GM18907 (cell line): ENCODE results near the gene DPYD.

ENCODE experiments used
- ATAC-seq: cut with Tn5 transposase; IDR thresholded peaks from one replicate; pipeline ENCODE4 v1.9.1; 2021; ENCODE audit warnings: mild to moderate bottlenecking, moderate library complexity; ENCODE audit not compliant: unreplicated experiment

DPYD gene

DNA sequence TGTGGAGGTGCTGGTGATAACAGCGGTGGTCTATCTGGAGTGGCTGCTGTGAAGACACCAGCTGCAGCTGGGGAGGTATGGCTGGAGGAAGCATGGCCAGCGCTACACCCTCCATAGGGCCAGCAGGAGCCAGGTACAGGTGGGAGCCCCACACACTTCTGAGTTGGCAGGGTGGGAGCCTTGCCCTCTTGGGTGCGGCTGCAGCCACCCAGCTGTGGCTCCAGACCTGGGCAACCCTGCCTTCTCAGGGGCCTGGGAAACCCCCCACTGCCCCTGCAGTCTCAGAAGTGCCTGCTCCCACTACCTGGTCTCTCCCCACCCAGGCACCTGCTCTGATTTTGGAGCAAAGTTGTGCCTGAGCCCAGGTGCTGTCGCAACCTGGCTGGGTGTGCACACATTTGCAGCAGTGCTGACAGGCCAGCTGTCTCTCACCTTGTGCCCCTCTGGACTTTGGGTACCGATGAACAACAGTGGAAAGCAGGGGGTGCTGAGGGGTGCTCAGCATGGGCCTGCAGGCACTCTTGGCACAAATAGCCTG lies 76.2 kb downstream of the DPYD start:
- ATAC-seq: no peak

DNA sequence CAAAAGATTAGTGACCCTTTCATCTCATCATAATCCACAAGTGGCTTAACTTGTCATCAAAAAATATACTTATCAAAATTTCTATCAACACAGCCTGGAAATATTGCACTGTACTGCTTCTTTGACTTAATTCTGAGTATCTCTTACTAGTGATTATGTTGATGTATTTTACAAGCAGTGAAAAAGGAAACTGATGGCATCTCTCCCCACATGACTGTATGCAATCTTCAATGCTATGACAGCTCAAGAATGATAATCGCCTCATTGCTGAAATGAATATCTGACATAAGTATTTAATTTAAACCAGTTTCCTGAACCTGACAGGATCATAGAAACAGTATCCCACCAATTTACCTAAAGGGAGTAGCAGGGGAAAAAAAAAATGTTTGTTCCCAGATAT lies 79.5 kb downstream of the DPYD start:
- no peak for ATAC-seq

DNA sequence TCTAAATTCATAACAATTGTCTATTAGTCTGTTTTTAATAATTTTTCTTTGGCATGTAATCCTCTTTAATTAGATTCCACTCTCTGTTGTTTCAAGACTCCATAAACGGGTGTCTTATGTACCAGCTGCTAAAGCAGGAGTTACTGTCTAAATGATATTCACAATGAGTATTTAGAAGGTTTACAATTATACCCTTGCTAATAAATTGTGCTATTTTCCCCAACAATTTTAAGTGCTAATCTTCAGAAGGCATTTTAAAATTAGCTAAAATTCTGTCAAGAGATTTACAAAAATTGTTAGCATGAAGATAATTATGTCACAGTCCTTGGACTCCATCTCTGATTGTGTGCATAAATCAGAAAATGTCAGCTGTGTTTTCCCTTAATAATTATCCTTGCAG lies 83.7 kb downstream of the DPYD start:
- no peak for ATAC-seq

DNA sequence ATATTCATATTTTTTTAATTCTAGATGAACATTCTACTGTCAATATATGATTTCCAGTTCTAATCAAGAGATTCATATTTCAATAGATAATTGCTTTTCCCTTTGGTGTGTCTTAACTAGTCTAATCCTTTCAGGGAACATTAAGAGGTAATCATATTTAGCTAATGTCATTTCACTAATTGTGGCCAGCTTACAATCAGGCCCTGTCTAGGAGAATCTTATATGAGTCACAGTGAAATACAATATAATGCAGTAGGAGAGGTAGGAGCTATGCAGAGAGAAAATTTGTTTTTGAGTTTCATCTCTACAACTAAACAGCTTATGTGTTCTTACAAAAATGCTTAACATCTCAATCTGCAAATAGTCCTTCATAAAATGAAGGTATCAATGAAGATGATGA lies 85.9 kb downstream of the DPYD start:
- ATAC-seq: no peak

DNA sequence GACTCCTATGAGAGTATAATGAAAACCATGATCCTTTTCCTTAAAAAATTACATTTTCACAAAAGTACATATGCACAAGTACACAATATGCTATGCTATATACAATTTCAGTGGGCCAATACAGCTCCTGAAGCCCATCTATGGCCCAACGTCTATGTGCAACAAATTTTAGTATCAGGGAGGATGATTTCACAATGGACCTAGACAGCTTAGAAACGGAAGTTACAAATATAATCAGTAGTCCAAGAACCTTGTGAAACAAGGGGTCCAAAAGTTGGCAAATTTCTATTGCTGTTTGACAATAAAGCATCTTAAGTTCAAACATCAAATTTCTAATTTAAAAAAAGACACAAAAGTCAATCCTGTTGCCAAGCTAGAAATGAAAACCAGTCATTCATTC lies 87.0 kb downstream of the DPYD start:
- no peak for ATAC-seq

DNA sequence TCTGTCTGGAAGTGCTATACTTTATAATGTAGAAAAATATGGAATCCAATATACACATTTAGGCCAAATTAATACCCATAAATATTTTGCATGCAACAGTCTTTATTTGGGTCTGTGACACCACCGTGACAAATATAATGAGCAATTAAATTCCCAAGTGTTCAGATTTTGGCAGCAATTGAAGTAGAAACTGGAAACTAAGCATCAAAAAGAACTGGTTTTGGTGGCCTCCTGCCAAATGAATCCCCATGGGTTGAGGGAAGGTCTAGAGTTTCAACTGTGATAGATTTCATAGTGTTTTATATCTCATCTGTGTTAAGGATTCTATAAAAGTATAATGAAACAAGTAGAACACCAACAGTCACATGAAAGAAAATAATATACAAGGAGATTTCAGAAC lies 88.4 kb downstream of the DPYD start:
- no peak for ATAC-seq

DNA sequence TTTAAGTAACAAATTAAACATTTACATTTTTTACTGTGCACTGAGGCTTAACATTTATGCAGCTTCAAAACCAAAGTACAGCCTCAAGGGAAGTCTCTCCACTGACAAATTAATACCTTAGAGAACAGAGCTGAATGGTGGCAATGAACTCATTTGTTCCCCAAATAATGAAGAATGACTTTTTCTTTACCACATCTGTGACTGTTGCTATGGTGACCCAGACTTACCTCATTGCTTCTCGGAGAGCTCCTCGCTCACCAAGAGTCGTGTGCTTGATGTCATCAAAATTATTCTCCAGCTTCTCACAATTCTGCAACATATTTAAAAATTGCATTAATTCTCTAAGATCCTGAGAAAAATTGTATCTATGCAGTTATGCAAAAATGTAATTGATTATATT lies 92.9 kb downstream of the DPYD start:
- ATAC-seq: no peak

DNA sequence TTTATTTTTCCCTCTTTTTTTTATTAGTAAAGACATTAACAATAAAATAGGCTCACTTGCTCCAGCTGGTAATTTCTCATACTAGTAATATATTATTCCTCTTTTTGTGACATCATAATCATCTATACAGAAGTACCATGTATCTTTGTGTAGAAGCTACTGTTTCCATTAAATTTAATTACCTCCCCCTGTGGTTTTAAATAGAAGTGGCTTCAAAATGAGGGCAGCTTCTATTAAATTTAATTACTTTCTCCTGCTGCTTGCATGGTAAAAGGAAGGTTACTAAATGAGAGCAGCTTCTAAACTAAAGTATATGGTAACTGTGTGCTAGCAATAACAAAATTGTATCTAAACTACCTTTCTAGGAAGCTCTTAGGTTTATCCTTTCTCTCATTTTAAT lies 94.0 kb downstream of the DPYD start:
- ATAC-seq: no peak

DNA sequence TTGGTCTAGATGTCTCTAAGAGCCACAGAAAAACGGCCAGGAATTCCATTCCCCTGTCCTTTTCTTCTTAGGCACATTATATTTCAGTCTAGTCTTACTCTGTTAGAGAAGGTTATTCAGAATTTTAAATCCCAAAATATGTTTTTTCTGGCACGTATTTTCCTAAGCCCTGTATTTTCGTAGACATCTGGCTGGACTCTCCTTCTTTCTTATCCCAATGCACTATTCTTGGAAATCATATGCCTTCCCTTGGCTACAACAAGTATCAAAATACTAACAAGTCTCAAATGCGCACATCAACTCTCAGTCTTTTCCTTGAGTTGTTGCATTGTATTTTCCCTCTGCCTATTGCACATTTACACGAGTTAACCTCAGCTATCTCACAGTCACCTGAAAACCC lies 96.2 kb downstream of the DPYD start:
- no peak for ATAC-seq

DNA sequence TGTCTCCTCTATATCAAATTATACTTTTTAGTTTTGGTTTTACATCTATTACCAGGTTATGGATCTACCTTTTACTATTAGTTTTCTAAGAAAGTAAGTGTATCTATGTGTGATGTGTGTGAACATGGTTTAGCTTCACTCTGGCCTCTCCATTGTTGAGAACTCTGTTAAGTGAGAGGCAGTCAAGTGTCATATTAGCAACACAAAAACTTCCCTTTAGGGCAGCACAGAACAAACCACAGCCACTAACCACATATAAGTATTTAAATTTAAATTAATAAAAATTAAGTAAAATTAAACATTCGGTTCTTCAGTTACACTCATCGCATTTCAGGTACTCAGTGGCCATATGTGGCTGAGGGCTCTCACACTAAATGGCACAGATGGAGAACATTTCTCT lies 96.6 kb downstream of the DPYD start:
- no peak for ATAC-seq

DNA sequence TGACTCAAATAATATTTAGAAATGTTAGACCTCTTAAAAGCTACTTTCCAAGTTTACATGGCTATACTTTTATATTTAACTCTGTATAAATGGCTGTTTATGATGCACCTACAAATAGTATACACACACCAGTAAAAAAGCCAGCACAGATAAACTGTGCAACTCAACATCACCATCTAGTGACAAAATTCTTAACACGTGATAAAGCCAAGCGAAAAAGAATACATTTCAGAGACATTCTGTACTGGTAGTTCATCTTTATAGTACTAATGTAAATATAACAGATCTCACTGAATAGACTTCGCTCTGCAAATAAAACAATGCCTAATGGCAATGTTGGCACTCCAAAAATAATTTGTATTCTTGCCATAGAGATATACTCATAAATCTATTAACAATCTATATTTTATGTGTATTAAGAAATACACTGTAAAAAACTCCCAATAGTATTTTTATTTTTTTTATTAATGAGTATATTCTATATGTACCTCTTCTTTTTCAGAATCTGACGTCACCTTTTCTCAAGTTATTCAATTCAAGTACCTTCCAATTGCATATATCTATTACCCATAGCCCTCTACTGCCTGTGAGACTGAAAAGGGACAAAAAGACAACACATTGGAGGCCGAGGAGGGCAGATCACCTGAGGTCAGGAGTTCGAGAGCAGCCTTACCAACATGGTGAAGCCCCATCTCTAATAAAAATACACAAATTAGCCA lies 100.2 kb downstream of the DPYD start:
- ATAC-seq: peak; percentile 84

DNA sequence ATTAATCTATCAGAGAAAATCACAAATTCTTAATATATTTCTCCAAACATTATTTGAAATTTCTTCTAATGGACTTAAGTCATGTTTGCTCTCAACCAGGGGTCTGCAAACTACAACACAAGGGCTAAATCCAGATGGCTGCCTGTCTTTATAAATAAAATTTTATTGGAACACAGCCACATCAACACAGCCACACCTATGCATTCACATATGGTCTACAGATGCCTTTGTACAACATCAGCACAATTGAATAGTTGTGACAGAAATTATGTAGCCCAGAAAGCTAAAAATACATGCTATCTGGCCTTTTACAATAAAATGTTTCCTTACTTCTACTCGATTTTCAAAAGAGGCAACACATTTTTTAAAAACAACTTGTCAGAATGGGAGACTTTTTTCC lies 103.9 kb downstream of the DPYD start:
- ATAC-seq: no peak

DNA sequence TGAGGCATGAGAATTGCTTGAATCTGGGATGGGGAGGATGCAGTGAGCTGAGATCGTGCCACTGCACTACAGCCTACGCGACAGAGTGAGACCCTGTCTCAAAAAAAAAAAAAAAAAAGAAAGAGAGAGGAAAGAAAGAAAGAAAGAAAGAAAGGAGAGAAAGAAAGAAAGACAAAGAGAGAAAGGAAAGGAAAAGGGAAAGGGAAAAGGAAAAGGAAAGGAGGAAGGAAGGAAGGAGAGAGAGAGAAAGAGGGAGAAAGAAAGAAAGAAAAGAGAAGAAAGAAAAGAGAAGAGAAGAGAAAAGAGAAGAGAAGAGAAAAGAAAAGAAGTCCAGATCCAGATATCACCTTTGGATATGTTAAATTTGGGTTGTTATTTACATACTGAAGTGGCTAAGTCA lies 106.0 kb downstream of the DPYD start:
- no peak for ATAC-seq

DNA sequence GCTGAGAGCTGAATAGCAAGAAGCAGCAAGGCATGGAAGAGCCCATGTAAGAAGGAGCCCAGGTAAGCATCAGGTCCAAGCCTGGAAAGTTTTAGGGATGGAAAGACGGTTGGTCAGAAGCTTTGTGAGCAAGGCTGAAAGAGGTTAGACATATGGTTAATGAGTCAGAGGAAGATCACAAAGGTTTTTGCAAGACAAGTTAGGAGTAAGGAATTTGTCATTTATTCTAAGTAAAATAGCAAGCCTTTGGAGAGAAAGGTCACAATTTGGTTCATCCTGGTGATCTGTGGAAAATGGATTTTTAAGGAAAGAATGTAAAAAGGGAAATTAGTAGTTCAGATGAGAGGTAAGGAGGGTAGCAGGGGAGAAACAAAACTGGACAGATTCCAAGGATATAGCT lies 106.7 kb downstream of the DPYD start:
- no peak for ATAC-seq

DNA sequence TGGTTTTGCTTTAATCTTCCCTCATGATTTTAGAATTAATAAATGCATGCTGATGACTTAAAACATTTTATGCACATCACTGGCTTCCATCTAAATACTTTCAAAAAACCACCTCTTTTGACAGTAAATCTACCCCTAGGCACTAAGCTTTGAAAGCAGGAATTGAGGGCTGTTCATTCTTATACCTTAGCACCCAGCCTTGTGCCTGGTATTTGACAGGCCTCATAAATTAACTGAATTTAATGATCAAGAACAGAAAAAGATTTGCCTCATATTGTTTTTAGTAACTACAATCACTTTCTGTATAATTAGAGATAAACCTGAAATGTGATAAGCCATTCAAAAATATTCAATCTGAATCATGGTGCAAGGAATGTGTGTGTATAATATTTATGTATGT lies 108.8 kb downstream of the DPYD start:
- ATAC-seq: no peak

DNA sequence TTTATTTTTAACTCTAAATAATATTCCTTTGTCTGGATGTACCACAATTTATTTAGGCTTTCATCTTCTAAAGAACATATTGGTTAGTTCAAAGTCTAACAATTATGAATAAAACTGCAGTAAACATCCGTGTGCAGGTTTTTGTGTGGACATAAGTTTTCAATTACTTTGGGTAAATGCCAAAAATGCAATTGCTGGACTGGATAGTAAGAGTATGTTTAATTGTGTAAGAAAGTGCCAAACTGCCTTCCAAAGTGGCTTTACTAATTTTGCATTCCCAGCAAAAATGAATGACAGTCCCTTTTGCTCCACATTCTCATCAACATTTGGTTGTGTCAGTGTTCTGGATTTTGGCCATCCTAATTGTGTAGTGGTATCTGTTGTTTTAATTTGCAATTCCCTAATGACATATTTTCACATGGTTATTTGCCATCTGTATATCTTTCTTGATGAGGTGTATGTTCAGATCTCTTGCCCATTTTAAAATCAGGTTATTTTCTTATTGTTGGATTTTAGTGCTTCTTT lies 113.8 kb downstream of the DPYD start:
- ATAC-seq: no peak

DNA sequence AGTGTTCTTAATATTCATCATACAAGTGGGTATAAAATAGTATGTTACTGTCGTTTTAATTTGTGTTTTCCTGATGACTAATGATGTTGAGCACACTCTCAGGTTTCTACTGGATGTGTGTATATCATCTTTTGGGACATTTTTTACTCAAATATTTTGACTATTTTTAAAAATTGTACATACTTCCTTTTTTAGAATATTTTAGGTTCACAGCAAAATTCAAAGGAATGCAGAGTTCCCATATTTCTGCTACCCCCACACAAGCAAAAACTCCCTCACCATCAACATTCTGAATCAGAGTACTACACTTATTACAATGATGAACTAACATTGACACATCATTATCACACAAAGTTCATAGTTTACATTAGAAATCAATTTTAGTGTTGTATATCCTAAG lies 114.5 kb downstream of the DPYD start:
- ATAC-seq: no peak

DNA sequence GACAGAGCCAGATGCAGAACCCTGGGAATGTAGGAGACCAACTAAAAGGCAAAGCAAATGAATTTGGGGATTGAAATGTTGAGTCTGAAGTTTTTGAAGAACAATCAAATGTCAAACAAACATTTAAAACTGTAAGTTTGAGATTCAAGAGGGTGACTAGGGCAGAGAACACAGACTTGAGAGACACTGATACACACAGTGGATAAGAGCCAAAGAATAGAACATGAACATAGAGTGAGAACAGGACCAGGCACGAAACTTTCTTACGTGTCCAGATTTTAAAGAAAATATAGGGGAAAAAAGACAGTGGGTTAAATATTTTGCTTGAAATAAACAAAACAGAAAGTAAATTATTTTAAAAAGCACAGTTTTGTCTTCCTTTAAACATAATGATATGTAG lies 115.7 kb downstream of the DPYD start:
- ATAC-seq: no peak

DNA sequence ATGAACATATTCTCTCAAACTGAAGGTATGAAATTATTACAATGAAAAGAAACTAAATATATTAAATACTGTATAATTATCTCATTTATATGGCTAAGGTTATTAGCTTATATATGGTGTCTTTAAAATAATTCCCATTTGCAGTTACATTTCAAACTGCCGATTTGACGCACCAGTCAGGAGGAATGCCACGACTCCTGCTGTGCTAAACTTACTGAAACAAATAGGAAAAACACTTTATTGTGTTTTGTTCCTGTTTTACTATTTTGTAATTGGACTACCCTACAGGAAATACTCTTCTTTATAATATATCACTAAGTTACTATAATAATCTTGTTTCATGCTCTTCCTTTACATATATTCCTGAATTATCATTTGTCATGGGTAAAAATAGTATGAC lies 117.8 kb downstream of the DPYD start:
- ATAC-seq: no peak

DNA sequence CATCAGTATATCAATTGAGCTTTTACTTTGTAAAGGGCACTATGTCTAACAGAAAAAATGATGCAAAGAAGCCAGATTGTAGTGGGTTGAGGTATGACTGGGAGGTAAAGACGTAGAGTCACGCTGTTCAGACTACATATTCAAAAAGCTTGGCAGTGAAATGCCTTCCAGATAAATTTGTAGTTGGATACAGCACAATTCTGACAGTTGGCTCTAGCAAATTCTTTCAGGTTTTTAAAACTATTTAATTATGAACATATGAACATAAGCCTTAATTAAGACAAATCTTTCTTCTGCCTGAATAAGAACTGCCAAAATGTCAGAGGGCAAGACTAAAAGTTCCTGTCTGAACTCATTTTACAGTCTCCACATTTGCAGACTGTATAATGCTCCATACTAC lies 118.8 kb downstream of the DPYD start:
- ATAC-seq: no peak

DNA sequence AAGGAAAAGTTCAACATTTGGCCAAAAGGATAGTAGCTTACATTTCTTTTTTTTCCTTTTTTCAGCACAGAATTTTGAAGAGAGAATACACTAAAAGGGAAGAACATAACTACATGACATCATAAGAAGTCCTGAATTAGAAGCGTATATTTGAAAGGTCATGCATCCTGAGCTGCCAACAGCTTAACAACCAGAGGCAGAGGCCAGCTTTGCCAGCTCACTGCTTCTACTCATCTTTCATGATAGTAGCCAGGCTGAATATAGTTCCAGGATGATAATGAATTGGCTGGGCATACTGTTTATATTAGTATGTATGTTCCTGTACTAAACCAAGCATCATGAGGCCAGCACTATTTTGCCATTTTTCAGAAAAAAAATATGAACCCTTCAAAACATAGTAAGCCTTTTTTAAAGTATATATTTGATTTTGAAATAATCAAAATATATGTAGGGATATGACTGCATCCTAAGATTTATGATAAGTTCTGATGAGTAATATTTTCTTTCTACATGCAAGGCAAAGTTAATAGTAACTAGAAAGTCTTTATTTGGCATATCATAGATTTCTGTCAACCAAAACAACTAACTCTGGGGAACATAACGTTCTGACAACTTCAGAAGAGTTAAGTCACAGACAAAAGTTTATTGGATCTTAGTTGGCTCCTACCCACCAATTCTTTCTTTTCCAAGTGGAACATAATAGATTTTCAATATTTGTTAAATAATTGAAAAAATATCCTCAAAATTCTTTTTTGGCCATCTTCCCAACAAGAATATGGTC lies 123.2 kb downstream of the DPYD start:
- no peak for ATAC-seq

DNA sequence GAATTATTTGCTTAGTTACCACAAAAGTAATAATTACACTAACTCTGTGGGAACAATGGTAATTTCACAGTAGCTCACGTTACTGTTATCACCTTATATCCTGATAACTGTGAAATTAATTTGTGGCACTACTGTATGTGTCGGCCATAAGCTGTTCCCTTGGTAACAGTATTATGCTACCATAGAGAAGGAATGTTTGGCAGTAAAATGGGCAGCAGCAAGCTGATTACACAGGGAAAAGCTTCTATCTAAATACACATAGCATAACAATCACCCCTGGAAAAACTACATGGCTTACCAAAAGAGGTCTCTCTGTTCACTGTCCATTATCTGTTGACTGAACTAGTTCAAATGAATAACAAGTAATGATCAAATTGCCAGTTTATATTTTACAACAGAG lies 124.1 kb downstream of the DPYD start:
- ATAC-seq: no peak
